ENCODE results near the gene KRTAP5-3. TPM values are rescaled to one million over a fixed set of nuclear protein-coding genes. Genes with fewer than 3 reads are reported as not detected.
"Not testable (repeated sequence)": the region's sequence is repeated elsewhere in the genome, so short reads cannot be mapped to it uniquely, and the experiment has no call there.

Gene KRTAP5-3
- total RNA-seq, 1 donor from 2014 or later, result not detected

- no peak for DNase-seq (ENCODE audit: extremely low spot score, unreplicated experiment)
- peaks cover 88% of the 10 kb centered on the region for H3K27me3 Mint-ChIP-seq (ENCODE audit: unreplicated experiment)
- no peak within 1 kb of the TSS for H3K4me3 Mint-ChIP-seq (ENCODE audit: unreplicated experiment)
- no peak within 1 kb of the TSS for H3K27ac Mint-ChIP-seq (ENCODE audit: unreplicated experiment)
- no peaks in the 10 kb centered on the region for H3K9me3 Mint-ChIP-seq (ENCODE audit: unreplicated experiment)
- no peaks in the 10 kb centered on the region for H3K36me3 Mint-ChIP-seq (ENCODE audit: unreplicated experiment)
- H3K4me1 Mint-ChIP-seq (ENCODE audit: unreplicated experiment), result no peaks in the 10 kb centered on the region
- no peak for TF ChIP-seq CTCF (IDR thresholded peaks at IDR 0.05)
These were observed 10.3 kb downstream of the KRTAP5-3 start, which contains the start of gene KRTAP5-2 for GRCh38 chr11:1597994-1598380. Gene KRTAP5-2, minus strand, starts transcription at chr11:1598294. Its CDS starts 44 bp downstream, at chr11:1598250.

GRCh38 chr11:1597331-1597993, 10.8 kb downstream of the KRTAP5-3 start:
- H3K27ac Mint-ChIP-seq (ENCODE audit: unreplicated experiment), result no peak overlapping the region
- H3K9me3 Mint-ChIP-seq (ENCODE audit: unreplicated experiment), result no peaks in the 10 kb centered on the region
- DNase-seq (ENCODE audit: extremely low spot score, unreplicated experiment), result no peak
- no peaks in the 10 kb centered on the region for H3K36me3 Mint-ChIP-seq (ENCODE audit: unreplicated experiment)
- no peak overlapping the region for H3K4me3 Mint-ChIP-seq (ENCODE audit: unreplicated experiment)
- no peak for TF ChIP-seq CTCF (IDR thresholded peaks at IDR 0.05)
- no peaks in the 10 kb centered on the region for H3K4me1 Mint-ChIP-seq (ENCODE audit: unreplicated experiment)
- H3K27me3 Mint-ChIP-seq (ENCODE audit: unreplicated experiment), result peaks cover 90% of the 10 kb centered on the region

- H3K27me3 Mint-ChIP-seq (ENCODE audit: unreplicated experiment), result peaks cover 89% of the 10 kb centered on the region
- not testable (repeated sequence) for H3K36me3 Mint-ChIP-seq (ENCODE audit: unreplicated experiment); DNase-seq (ENCODE audit: extremely low spot score, unreplicated experiment); H3K9me3 Mint-ChIP-seq (ENCODE audit: unreplicated experiment); H3K4me1 Mint-ChIP-seq (ENCODE audit: unreplicated experiment); H3K27ac Mint-ChIP-seq (ENCODE audit: unreplicated experiment); H3K4me3 Mint-ChIP-seq (ENCODE audit: unreplicated experiment)
These were observed 11.6 kb downstream of the KRTAP5-3 start for GRCh38 chr11:1596576-1597121.

GRCh38 chr11:1595994-1596575, 12.2 kb downstream of the KRTAP5-3 start:
- not testable (repeated sequence) for H3K27ac Mint-ChIP-seq (ENCODE audit: unreplicated experiment); H3K36me3 Mint-ChIP-seq (ENCODE audit: unreplicated experiment); DNase-seq (ENCODE audit: extremely low spot score, unreplicated experiment); H3K4me1 Mint-ChIP-seq (ENCODE audit: unreplicated experiment); H3K4me3 Mint-ChIP-seq (ENCODE audit: unreplicated experiment); H3K9me3 Mint-ChIP-seq (ENCODE audit: unreplicated experiment)
- peaks cover 88% of the 10 kb centered on the region for H3K27me3 Mint-ChIP-seq (ENCODE audit: unreplicated experiment)

GRCh38 chr11:1592628-1593027, 15.6 kb downstream of the KRTAP5-3 start:
- Mint-ChIP-seq H3K36me3 (ENCODE audit: unreplicated experiment) (no peaks in the 10 kb centered on the region), H3K4me3 (ENCODE audit: unreplicated experiment) (no peak overlapping the region), H3K9me3 (ENCODE audit: unreplicated experiment) (no peaks in the 10 kb centered on the region), H3K27ac (ENCODE audit: unreplicated experiment) (no peak overlapping the region), H3K4me1 (ENCODE audit: unreplicated experiment) (peaks cover 4% of the 10 kb centered on the region), H3K27me3 (ENCODE audit: unreplicated experiment) (peaks cover 73% of the 10 kb centered on the region)
- no peak for TF ChIP-seq CTCF (IDR thresholded peaks at IDR 0.05)
- no peak for DNase-seq (ENCODE audit: extremely low spot score, unreplicated experiment)

GRCh38 chr11:1589996-1590395, 18.3 kb downstream of the KRTAP5-3 start:
- DNase-seq (ENCODE audit: extremely low spot score, unreplicated experiment), result no peak
- no peak for TF ChIP-seq CTCF (IDR thresholded peaks at IDR 0.05)
- Mint-ChIP-seq H3K4me3 (ENCODE audit: unreplicated experiment) (no peak overlapping the region), H3K36me3 (ENCODE audit: unreplicated experiment) (no peaks in the 10 kb centered on the region), H3K4me1 (ENCODE audit: unreplicated experiment) (peaks cover 4% of the 10 kb centered on the region), H3K27ac (ENCODE audit: unreplicated experiment) (no peak overlapping the region), H3K27me3 (ENCODE audit: unreplicated experiment) (peaks cover 51% of the 10 kb centered on the region), H3K9me3 (ENCODE audit: unreplicated experiment) (no peaks in the 10 kb centered on the region)

- not testable (repeated sequence) for H3K4me1 Mint-ChIP-seq (ENCODE audit: unreplicated experiment); H3K9me3 Mint-ChIP-seq (ENCODE audit: unreplicated experiment); H3K36me3 Mint-ChIP-seq (ENCODE audit: unreplicated experiment); H3K27ac Mint-ChIP-seq (ENCODE audit: unreplicated experiment); H3K4me3 Mint-ChIP-seq (ENCODE audit: unreplicated experiment); DNase-seq (ENCODE audit: extremely low spot score, unreplicated experiment)
- H3K27me3 Mint-ChIP-seq (ENCODE audit: unreplicated experiment), result peaks cover 44% of the 10 kb centered on the region
These were observed 18.9 kb downstream of the KRTAP5-3 start for GRCh38 chr11:1589191-1589963.

All from osteocyte (in vitro differentiated cells).